ENCODE data around the gene SCYL2.

DNA sequence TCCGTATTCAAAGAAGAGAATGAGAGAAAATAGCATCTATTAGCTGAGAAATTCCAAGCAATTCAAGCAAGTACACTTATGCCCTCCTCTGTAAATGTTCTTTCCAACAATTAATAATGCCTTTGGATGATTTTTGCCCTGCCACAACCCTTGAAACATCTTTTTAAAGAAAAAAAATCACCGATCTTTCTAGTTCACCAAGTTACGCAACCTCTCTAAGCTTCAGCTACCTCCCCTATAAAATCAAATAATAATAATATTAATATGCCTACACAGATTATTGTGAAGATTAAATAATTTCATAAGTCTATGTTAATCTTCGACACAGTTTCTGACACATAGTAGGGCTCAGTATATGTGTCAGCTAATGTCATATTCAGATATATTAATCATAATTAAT is 19.2 kb upstream of the SCYL2 start:
- TF ChIP-seq YY1 (IDR thresholded peaks at IDR 0.05; ENCODE audit: low read depth) (no peak), CEBPB (IDR thresholded peaks at IDR 0.05) (no peak), TEAD4 (IDR thresholded peaks at IDR 0.05) (no peak), TAF1 (IDR thresholded peaks at IDR 0.05; ENCODE audit: low read depth) (no peak), NFIC (IDR thresholded peaks at IDR 0.05) (no peak), TCF12 (IDR thresholded peaks at IDR 0.05; ENCODE audit: low read depth) (no peak), RAD21 (IDR thresholded peaks at IDR 0.05; ENCODE audit: low read depth) (no peak), FOXM1 (IDR thresholded peaks at IDR 0.05; ENCODE audit: borderline replicate concordance, low read depth) (no peak), EP300 (IDR thresholded peaks at IDR 0.05; ENCODE audit: borderline replicate concordance) (no peak)
- TF ChIP-seq, protein P1, sequence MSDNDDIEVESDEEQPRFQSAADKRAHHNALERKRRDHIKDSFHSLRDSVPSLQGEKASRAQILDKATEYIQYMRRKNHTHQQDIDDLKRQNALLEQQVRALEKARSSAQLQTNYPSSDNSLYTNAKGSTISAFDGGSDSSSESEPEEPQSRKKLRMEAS (IDR thresholded peaks at IDR 0.05) = no peak
- TF ChIP-seq, protein P2, sequence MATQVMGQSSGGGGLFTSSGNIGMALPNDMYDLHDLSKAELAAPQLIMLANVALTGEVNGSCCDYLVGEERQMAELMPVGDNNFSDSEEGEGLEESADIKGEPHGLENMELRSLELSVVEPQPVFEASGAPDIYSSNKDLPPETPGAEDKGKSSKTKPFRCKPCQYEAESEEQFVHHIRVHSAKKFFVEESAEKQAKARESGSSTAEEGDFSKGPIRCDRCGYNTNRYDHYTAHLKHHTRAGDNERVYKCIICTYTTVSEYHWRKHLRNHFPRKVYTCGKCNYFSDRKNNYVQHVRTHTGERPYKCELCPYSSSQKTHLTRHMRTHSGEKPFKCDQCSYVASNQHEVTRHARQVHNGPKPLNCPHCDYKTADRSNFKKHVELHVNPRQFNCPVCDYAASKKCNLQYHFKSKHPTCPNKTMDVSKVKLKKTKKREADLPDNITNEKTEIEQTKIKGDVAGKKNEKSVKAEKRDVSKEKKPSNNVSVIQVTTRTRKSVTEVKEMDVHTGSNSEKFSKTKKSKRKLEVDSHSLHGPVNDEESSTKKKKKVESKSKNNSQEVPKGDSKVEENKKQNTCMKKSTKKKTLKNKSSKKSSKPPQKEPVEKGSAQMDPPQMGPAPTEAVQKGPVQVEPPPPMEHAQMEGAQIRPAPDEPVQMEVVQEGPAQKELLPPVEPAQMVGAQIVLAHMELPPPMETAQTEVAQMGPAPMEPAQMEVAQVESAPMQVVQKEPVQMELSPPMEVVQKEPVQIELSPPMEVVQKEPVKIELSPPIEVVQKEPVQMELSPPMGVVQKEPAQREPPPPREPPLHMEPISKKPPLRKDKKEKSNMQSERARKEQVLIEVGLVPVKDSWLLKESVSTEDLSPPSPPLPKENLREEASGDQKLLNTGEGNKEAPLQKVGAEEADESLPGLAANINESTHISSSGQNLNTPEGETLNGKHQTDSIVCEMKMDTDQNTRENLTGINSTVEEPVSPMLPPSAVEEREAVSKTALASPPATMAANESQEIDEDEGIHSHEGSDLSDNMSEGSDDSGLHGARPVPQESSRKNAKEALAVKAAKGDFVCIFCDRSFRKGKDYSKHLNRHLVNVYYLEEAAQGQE (IDR thresholded peaks at IDR 0.05; ENCODE audit: low read depth) = no peak
